ENCODE results near the gene GPR37.

Gene GPR37

GRCh38 chr7:124724079-124724478 lies 41.5 kb downstream of the GPR37 start:
- no peak for DNase-seq

GRCh38 chr7:124723012-124723411 lies 42.6 kb downstream of the GPR37 start:
- no peak for DNase-seq

- no peak for DNase-seq
These were observed 43.3 kb downstream of the GPR37 start for GRCh38 chr7:124722292-124722691.

- DNase-seq, result no peak
These were observed 45.4 kb downstream of the GPR37 start for GRCh38 chr7:124720195-124720594.

GRCh38 chr7:124718032-124718766 lies 47.4 kb downstream of the GPR37 start:
- DNase-seq, result no peak

- DNase-seq, result no peak
These were observed 48.7 kb downstream of the GPR37 start for GRCh38 chr7:124716894-124717293.

- DNase-seq, result no peak
These were observed 52.5 kb downstream of the GPR37 start for GRCh38 chr7:124713086-124713485.

GRCh38 chr7:124712017-124712416 lies 53.6 kb downstream of the GPR37 start:
- no peak for DNase-seq

- DNase-seq, result no peak
These were observed 63.2 kb downstream of the GPR37 start for GRCh38 chr7:124702385-124702784.

GRCh38 chr7:124701955-124702354 lies 63.6 kb downstream of the GPR37 start:
- DNase-seq, result no peak

GRCh38 chr7:124700655-124701054 lies 64.9 kb downstream of the GPR37 start:
- DNase-seq, result no peak

- DNase-seq, result no peak
These were observed 66.6 kb downstream of the GPR37 start for GRCh38 chr7:124698964-124699363.

GRCh38 chr7:124697746-124698145 lies 67.8 kb downstream of the GPR37 start:
- DNase-seq, result no peak
